Muscle layer of duodenum (tissue), 2 donors: ENCODE data around the gene BTBD19.
"Not testable (repeated sequence)": the region's sequence is repeated elsewhere in the genome, so short reads cannot be mapped to it uniquely, and the experiment has no call there.

ENCODE experiments used
- H3K27ac ChIP-seq: one replicate; pipeline ENCODE4 v1.7.0; 2013; ENCODE audit warnings: mild to moderate bottlenecking, low read length
- H3K27me3 ChIP-seq: one replicate; pipeline ENCODE4 v1.7.0; 2013; ENCODE audit warnings: low read depth, mild to moderate bottlenecking, control low read depth, low read length
- H3K36me3 ChIP-seq, 2 donors: one replicate each; pipeline ENCODE4 v1.7.0; 2013; ENCODE audit warnings: low read length in 2 of 2, control low read depth in 1 of 2, mild to moderate bottlenecking in 1 of 2; ENCODE audit not compliant: insufficient read depth in 2 of 2, control insufficient read depth in 1 of 2
- H3K4me1 ChIP-seq, 2 donors: one replicate each; pipeline ENCODE4 v1.7.0; 2013; ENCODE audit warnings: low read length in 2 of 2, mild to moderate bottlenecking in 2 of 2, control low read depth in 1 of 2, moderate library complexity in 1 of 2; ENCODE audit not compliant: insufficient read depth in 2 of 2, control insufficient read depth in 1 of 2
- H3K4me3 ChIP-seq, 2 donors: one replicate each; pipeline ENCODE4 v1.7.0; 2013; ENCODE audit warnings: low read length in 2 of 2, low read depth in 1 of 2, mild to moderate bottlenecking in 1 of 2
- H3K9me3 ChIP-seq, 2 donors: one replicate each; pipeline ENCODE4 v1.7.0; 2013; ENCODE audit warnings: low read length in 2 of 2, control low read depth in 1 of 2, mild to moderate bottlenecking in 1 of 2; ENCODE audit not compliant: control insufficient read depth in 1 of 2
- donor health status: healthy.

The BTBD19 gene

DNA sequence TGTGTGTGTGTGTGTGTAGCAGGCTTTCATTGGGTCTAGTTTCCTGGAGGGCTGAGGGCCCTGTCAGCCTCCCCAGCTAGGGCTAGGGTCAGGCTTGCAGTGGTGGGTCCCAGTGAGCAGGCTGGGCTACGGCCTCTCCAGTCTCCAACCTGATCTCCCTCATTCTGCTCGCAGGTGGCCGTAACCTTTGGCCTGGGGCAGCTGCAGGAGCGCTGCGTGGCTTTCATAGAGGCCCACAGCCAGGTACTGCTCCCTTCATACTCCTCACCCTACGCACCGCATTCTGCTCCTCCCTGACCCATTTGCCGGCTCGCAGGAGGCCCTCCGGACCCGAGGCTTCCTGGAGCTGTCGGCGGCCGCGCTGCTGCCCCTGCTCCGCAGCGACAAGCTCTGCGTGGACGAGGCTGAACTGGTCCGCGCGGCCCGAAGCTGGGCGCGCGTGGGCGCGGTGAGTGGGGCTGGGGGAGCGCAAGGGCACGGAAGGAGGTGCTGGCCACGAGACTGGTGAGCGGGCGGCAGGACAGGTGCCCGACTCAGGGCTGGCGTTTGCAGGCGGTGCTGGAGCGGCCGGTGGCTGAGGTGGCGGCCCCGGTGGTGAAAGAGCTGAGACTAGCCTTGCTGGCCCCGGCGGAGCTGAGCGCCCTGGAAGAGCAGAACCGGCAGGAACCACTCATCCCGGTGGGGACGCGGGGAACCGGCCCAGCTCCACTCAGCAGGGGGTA, 4.7 kb downstream of the BTBD19 start:
- Histone ChIP-seq H3K4me1 (peaks cover 24 to 56% of the 10 kb centered on the region in 2 donors), H3K9me3 (no peaks in the 10 kb centered on the region)

GRCh38 chr1:44815926-44816325, 7.6 kb downstream of the BTBD19 start:
- not testable (repeated sequence) for H3K27me3 ChIP-seq, H3K36me3 ChIP-seq, H3K4me3 ChIP-seq, H3K27ac ChIP-seq, H3K9me3 ChIP-seq
- H3K4me1 ChIP-seq: peaks cover 3 to 35% of the 10 kb centered on the region in 2 donors

More for the DNA sequence above, 4.7 kb downstream of the BTBD19 start:
- Histone ChIP-seq H3K27ac (no peak overlapping the region), H3K4me3 (peak overlapping the region; percentile 50 to 73), H3K36me3 (peaks cover 4 to 9% of the 10 kb centered on the region in 2 donors), H3K27me3 (no peaks in the 10 kb centered on the region)

DNA sequence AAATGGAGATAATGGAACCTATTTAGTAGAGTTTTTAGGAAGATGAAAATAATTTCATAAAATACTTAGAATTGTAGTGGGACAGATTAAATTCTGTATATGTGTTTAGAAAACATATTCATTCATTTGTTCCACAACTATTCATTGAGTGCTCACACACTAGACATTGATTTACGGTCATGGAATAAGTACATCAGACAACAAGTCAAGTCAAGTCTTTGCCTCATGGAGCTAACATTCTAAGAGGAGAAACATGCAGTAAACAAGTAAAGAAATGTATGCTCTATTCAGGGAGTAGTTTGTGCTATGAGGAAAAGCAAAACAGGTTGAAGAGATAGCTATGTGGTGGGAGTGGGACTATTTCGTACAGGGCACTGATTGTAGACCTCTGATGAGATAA, 9.0 kb downstream of the BTBD19 start:
- Histone ChIP-seq H3K36me3 (peaks cover 3 to 4% of the 10 kb centered on the region in 2 donors), H3K4me1 (peaks cover 3 to 28% of the 10 kb centered on the region in 2 donors), H3K27me3 (no peaks in the 10 kb centered on the region), H3K9me3 (no peaks in the 10 kb centered on the region), H3K4me3 (no peak overlapping the region), H3K27ac (no peak overlapping the region)

DNA sequence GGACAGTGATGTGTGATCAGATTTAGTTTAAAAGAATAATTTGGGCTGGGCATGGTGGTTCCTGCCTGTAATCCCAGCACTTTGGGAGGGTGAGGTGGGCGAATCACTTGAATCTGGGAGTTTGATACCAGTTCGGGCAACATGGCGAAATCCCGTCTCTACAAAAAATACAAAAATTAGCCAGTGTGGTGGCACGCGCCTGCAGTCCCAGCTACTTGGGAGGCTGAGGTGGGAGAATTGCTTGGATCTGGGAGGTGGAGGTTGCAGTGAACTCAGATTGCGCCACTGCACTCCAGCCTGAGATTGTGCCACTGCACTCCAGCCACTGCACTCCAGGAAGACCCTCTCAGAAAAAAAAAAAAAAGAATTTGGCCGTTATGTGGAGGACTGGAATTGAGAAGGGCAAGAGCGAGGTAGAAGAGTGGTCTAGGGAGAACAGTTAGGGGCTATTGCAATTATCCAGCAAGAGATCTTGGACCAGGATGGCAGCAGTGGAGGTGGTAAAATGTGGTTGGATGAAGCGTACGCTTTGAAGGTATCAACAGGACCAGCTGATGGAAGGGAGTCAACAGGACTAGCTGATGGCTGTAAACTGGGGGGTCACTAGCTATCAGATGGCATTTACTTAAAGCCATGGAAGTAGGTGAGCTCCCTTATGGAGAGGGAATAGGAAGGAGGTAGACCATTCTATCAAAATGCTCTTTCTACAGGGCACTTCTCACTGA, 9.6 kb downstream of the BTBD19 start:
- H3K4me1 ChIP-seq: peaks cover 3 to 24% of the 10 kb centered on the region in 2 donors
- H3K9me3 ChIP-seq: no peaks in the 10 kb centered on the region
- no peaks in the 10 kb centered on the region for H3K27me3 ChIP-seq
- H3K4me3 ChIP-seq: no peak overlapping the region
- H3K27ac ChIP-seq: no peak overlapping the region
- H3K36me3 ChIP-seq: peaks cover 3 to 4% of the 10 kb centered on the region in 2 donors

DNA sequence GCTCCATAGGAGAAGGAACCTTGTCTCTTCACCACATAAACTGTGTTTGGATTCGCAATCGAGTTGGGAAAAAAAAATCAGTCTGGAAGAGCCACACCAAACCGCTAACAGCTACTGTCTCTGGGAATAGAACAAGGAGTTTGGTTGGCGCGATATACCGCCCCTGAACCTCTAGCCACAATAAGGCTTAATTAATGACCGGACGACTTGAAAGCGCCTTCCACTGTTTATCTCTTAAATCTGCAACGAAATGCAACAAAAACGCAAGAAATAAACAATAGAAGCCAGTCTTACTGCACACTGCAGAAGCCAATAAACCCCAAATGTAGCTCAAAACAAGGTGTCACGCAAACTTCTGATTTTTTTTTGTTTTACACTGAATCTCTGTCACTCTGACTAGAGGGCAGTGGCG, 10.9 kb downstream of the BTBD19 start:
- H3K4me1 ChIP-seq: peaks cover 3 to 17% of the 10 kb centered on the region in 2 donors
- H3K27ac ChIP-seq: peak overlapping the region; percentile 97
- H3K27me3 ChIP-seq: no peaks in the 10 kb centered on the region
- H3K9me3 ChIP-seq: no peaks in the 10 kb centered on the region
- peak overlapping the region; percentile 57 to 81 for H3K4me3 ChIP-seq
- H3K36me3 ChIP-seq: peaks cover 3 to 4% of the 10 kb centered on the region in 2 donors

- Histone ChIP-seq H3K27ac (peak overlapping the region; percentile 97), H3K36me3 (peaks cover 3 to 4% of the 10 kb centered on the region in 2 donors), H3K4me1 (peaks cover 3 to 14% of the 10 kb centered on the region in 2 donors), H3K9me3 (no peaks in the 10 kb centered on the region), H3K27me3 (no peaks in the 10 kb centered on the region), H3K4me3 (peak overlapping the region; percentile 57 to 81)
These were observed 11.4 kb downstream of the BTBD19 start for GRCh38 chr1:44819608-44820327.

DNA sequence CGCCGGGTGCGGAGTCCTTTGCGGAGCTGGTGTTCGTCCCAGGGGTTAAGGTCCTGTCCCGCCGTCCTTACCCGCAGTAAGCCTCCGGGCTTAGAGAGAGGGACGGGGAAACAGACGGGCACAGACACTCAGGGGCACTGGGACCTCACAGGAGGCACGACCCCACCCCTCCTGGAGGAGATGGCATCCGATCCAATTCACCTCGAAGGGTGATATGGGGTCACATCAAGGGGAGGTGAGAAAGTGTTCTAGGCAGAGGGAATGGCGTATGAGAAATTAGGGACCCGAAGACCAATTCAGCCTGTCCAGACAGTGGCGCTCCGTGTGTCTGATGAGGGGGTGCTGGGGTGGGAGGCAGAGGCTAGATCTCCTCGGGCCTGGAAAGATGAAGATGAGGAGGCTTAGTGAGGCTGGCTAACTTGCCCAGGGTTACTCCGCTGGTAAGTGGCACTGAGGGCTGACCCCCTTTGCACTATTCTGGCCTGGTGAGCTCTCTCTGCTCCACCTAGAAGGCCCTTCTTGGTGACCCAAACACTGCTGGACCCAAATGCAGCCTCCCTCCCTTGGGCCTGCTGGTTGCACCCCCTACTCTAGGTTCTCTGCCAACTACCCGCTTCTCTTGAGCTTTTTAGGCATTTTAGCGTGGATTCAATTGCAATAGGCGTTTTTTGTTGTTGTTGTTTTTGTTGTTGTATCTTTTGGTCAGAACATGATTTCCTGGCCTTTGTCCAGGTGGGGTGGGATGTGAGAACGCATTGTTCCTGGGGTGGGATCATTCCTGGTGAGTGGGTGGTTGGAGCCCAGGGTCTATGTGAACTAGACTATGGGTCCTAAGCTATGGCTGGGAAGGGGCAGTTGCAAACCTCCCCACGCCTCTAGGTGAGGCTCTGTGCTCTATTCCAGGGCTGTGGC, 12.3 kb downstream of the BTBD19 start:
- Histone ChIP-seq H3K36me3 (peaks cover 0 to 3% of the 10 kb centered on the region in 2 donors), H3K4me1 (peaks cover 3 to 12% of the 10 kb centered on the region in 2 donors), H3K9me3 (no peaks in the 10 kb centered on the region), H3K27me3 (no peaks in the 10 kb centered on the region), H3K4me3 (peak overlapping the region; percentile 57 to 81), H3K27ac (peak overlapping the region; percentile 97)

DNA sequence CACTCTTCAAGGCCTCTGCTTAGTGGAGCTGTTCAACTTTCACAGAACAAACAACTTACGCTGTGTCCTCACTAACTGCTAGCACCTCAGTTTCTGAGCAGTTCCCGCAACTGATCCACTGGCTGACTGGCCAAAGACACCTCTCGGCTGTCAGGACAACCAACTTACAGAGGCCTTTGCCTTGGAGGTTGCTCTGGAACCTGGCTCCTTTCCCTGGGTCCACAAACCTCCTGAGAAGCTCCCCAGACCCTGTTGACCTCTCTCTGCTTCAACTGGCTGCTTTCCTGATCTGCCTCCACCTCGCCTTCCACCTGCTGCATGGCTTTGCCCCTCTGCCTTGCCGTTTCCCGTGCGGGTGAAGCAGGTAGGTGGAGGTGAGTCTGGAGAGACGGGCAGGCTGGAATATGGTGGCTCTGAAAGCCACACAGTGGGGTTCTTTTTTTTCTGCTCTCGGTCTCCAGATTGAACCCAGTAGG, 13.0 kb downstream of the BTBD19 start:
- Histone ChIP-seq H3K36me3 (peaks cover 0 to 3% of the 10 kb centered on the region in 2 donors), H3K4me3 (peak overlapping the region in 1 of 2 donors; percentile 57), H3K9me3 (no peaks in the 10 kb centered on the region), H3K27me3 (no peaks in the 10 kb centered on the region), H3K4me1 (peaks cover 3 to 12% of the 10 kb centered on the region in 2 donors), H3K27ac (no peak overlapping the region)

DNA sequence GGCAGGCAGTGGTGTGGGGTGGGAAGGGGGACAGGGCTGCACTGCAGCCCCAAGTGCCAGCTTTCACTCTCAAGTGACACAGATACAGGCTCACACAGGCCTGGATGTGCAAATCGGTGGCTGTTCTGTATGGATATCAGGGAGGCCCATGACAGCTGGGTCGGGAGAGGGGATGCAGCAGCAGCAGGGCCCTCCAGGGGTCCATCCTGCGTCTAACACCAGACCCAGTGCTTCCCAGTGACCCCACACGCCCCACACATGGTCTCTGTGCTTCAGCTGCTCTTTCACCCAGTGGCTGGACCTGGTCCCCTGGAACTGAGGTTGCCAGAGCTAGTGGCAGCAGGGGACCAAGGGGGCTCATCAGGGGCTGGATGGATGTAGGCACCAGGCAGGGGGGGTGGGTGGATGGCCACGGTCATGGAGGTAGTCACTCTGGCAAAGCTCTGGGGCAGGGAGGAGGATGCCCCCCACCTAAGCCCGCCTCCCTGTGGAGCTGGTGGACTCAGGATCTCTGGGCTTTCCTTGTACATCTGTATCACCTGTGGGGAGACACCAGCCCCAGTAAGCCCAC, 13.9 kb downstream of the BTBD19 start:
- Histone ChIP-seq H3K9me3 (no peaks in the 10 kb centered on the region), H3K27me3 (no peaks in the 10 kb centered on the region), H3K36me3 (peaks cover 0 to 9% of the 10 kb centered on the region in 2 donors), H3K4me1 (peaks cover 3 to 12% of the 10 kb centered on the region in 2 donors), H3K4me3 (no peak overlapping the region), H3K27ac (no peak overlapping the region)

- Histone ChIP-seq H3K4me3 (no peak overlapping the region), H3K9me3 (no peaks in the 10 kb centered on the region), H3K27me3 (no peaks in the 10 kb centered on the region), H3K36me3 (peaks cover 0 to 16% of the 10 kb centered on the region in 2 donors), H3K27ac (no peak overlapping the region), H3K4me1 (peaks cover 3 to 12% of the 10 kb centered on the region in 2 donors)
These were observed 14.7 kb downstream of the BTBD19 start for GRCh38 chr1:44822981-44823451.
